ENCODE results near the gene ZGPAT.

ZGPAT gene

GRCh38 chr20:63781181-63781580 is 73.3 kb downstream of the ZGPAT start:
- H3K4me3 Mint-ChIP-seq: peak overlapping the region; percentile 2
- no peak for DNase-seq (ENCODE audit: low spot score in 2 of 2)
- peaks cover 5% of the 10 kb centered on the region for H3K36me3 Mint-ChIP-seq (ENCODE audit: insufficient read depth)
- peaks cover 15% of the 10 kb centered on the region for H3K4me1 Mint-ChIP-seq
- no peaks in the 10 kb centered on the region for H3K27me3 Mint-ChIP-seq
- H3K27ac Mint-ChIP-seq (ENCODE audit: low read depth): no peak overlapping the region
- no peaks in the 10 kb centered on the region for H3K9me3 Mint-ChIP-seq
- no peak for ATAC-seq (replicated peaks; ENCODE audit: extremely low read depth, poor library complexity, severe bottlenecking)

- H3K27ac Mint-ChIP-seq (ENCODE audit: low read depth): no peak overlapping the region
- H3K4me1 Mint-ChIP-seq: peaks cover 15% of the 10 kb centered on the region
- peak; percentile 27 to 63 for DNase-seq (ENCODE audit: low spot score in 2 of 2)
- peak overlapping the region; percentile 26 for H3K4me3 Mint-ChIP-seq
- H3K9me3 Mint-ChIP-seq: no peaks in the 10 kb centered on the region
- peaks cover 5% of the 10 kb centered on the region for H3K36me3 Mint-ChIP-seq (ENCODE audit: insufficient read depth)
- peak; percentile 97 for ATAC-seq (replicated peaks; ENCODE audit: extremely low read depth, poor library complexity, severe bottlenecking)
- H3K27me3 Mint-ChIP-seq: no peaks in the 10 kb centered on the region
Measured at GRCh38 chr20:63782051-63782471, 74.2 kb downstream of the ZGPAT start.

GRCh38 chr20:63782521-63782971 is 74.7 kb downstream of the ZGPAT start:
- peak; percentile 19 for ATAC-seq (replicated peaks; ENCODE audit: extremely low read depth, poor library complexity, severe bottlenecking)
- Mint-ChIP-seq H3K36me3 (ENCODE audit: insufficient read depth) (peaks cover 5% of the 10 kb centered on the region), H3K27me3 (no peaks in the 10 kb centered on the region)

GRCh38 chr20:63783970-63784369 is 76.1 kb downstream of the ZGPAT start:
- DNase-seq (ENCODE audit: low spot score in 2 of 2): no peak
- ATAC-seq (replicated peaks; ENCODE audit: extremely low read depth, poor library complexity, severe bottlenecking): no peak
- peaks cover 15% of the 10 kb centered on the region for H3K4me1 Mint-ChIP-seq
- H3K36me3 Mint-ChIP-seq (ENCODE audit: insufficient read depth): peaks cover 4% of the 10 kb centered on the region
- H3K4me3 Mint-ChIP-seq: no peak overlapping the region
- H3K27me3 Mint-ChIP-seq: peaks cover 9% of the 10 kb centered on the region
- H3K9me3 Mint-ChIP-seq: no peaks in the 10 kb centered on the region
- no peak overlapping the region for H3K27ac Mint-ChIP-seq (ENCODE audit: low read depth)

More at GRCh38 chr20:63782521-63782971, 74.7 kb downstream of the ZGPAT start:
- Mint-ChIP-seq H3K4me1 (peaks cover 15% of the 10 kb centered on the region), H3K4me3 (peak overlapping the region; percentile 26), H3K27ac (ENCODE audit: low read depth) (no peak overlapping the region), H3K9me3 (no peaks in the 10 kb centered on the region)
- no peak for DNase-seq (ENCODE audit: low spot score in 2 of 2)

GRCh38 chr20:63785691-63786131 is 77.9 kb downstream of the ZGPAT start:
- Mint-ChIP-seq H3K36me3 (ENCODE audit: insufficient read depth) (peaks cover 4% of the 10 kb centered on the region), H3K27ac (ENCODE audit: low read depth) (no peak overlapping the region), H3K4me3 (no peak overlapping the region), H3K27me3 (peaks cover 9% of the 10 kb centered on the region), H3K9me3 (no peaks in the 10 kb centered on the region), H3K4me1 (peaks cover 15% of the 10 kb centered on the region)
- ATAC-seq (replicated peaks; ENCODE audit: extremely low read depth, poor library complexity, severe bottlenecking) (no peak), DNase-seq (ENCODE audit: low spot score in 2 of 2) (no peak)

Data from central memory CD8-positive, alpha-beta T cell (primary cell).